ENCODE data around the gene PARP6.
A peak's percentile ranks its signal among the peaks of the same experiment; 100 is the strongest.
"Not testable (repeated sequence)": the region's sequence is repeated elsewhere in the genome, so short reads cannot be mapped to it uniquely, and the experiment has no call there.

PARP6 gene

DNA sequence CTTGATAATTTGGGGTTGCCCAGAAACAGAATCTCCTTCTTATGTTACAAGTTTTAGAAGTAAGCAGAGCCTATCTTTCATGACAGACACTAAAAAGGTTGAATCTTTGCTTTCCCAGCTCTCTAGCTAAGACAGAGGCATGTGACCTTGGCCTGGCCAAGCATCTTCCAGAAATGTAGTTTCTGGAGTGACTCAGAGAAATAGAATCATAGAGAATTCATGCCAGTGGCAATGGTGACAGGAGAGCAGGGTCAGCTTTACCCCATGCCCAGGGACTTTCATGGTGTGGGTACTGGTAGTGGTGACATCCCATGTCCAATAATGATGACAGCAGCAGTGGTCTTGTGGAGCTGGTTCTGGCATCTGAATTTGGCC is 4.0 kb upstream of the PARP6 start:
- no peak for DNase-seq

DNA sequence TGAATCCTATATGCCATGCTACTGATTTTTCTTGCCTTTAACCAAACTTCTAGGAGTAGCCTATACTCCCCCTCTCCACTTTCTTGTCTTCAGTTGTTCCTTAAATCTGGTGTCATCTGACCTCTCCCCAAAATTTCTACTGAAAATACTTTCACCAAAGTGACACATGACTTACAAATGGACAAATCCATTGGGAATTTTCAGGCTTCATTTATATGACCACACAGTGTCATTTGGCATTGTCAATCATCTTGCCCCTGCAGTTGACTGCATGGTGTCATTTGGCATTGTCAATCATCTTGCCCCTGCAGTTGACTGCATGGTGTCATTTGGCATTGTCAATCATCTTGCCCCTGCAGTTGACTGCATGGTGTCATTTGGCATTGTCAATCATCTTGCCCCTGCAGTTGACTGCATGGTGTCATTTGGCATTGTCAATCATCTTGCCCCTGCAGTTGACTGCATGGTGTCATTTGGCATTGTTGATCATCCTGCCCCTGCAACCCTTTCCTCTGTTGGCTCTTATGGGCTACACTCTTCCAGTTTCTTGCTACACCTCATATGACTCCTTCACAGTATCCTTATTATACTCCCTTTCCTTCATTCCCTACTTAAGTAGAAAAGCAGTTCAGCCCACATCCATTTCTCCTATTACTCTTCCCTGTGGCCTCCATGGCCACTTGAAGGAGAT is 3.4 kb upstream of the PARP6 start:
- not testable (repeated sequence) for DNase-seq

GRCh38 chr15:72272997-72273352 is 621 bp upstream of the PARP6 start:
- DNase-seq, result no peak

DNA sequence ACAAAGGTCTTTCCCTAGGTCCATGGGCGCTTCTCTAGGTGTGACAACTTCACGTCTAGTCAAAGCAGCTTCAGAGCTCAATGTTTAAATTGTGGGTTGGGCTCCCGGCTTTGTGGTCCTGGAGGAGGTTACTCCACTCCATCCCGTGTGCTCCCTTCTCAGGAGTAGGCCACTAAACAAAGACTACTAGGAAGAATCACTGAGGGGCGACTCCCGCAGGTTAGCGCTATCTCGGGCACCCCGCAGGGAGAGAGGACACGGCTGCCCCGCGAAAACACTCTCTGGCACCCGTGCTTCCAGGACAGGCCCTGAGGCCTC is 500 bp downstream of the PARP6 start:
- no peak for DNase-seq

DNA sequence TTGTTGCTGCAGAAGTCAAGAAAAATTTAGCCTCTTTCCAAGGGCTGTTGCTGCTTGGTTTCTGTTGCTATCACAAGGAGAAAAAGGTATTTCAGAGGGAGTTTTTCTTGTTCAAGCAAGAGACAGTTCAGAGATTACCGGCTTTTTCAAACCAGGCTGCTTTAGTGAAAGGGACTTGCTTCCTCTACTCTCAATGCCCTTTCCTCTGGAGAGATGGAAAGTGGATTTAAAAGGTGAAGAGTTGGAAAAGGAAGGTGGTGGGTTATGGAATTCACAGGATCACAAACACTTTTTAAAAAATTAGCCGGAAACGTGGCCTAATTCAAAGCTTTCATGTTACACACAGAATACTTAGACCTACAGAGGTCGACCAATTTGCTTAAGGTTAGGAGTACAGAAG is 1.1 kb downstream of the PARP6 start:
- DNase-seq, result no peak

- no peak for DNase-seq
Measured at GRCh38 chr15:72269739-72270138, 2.6 kb downstream of the PARP6 start.

DNA sequence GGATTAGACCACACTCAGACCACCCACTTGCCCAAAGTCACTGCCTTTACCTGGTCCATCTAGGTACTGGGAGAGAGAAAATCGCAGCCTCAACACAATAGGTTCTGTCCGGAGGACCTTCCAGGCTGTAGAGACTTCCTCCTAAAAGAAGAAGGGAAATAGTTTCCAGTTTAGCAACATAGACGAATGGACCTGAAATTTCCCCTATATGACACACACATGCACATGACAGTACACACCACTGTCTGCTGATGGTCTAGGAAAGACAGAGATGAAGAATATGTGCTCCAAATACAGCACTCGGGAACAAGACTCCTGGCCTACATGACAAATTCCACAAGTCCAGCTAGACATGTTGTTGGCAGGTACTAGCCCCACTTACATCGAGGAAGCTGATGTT is 7.3 kb downstream of the PARP6 start:
- DNase-seq, result no peak

DNA sequence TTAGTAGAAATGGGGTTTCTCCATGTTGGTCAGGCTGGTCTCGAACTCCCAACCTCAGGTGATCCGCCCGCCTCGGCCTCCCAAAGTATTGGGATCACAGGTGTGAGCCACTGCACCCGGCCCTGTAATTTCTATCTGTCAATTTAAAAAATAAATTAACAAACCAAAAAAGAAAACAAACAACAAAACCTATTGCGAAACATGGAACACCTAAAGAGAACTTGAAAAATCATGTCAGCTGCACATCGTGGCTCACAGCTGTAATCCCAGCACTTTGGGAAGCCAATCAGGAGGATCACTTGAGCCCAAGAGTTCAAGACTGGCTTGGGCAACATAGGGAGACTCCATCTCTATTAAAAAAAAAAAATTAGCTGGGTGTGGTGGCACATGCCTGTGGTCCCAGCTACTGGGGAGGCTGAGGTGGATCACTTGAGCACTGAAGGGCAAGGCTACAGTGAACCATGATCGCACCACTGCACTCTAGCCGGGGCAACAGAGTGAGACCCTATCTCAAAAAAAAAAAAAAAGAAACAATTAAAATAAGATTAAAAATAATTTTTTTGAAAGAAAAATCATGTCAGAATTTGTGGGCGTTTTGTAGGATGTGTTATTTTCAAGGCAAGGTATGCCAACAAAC is 19.6 kb downstream of the PARP6 start:
- no peak for DNase-seq

DNA sequence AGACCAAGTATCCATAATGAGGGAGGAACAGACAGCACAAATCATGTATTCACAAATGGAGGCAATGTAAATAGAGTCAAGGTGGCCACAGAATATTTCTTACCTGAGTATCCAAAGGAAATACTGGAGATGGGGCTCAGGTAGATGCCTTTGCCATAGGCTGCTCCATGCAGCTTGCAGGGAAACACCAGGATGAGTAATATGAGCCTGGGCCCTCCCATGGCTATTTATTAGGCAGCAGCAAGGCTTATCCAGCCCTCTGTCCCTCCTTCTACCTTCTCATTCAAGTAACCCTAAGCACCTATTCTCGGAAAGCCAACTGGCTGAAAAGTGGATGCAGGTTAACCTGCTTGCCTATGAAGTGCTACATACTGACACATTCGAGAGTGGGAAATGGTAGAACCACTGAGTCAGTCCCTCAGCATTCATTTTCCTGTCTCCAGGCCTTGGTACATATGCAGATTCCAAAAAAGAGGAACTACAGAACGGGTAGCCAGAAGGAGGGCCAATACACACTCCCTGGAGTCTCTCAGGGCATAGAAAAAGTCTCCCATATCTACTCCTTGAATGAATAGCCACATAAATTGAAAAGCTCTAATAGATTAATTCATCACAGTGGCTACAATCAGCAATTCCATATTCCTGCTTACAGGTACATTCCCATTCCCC is 23.1 kb downstream of the PARP6 start:
- DNase-seq, result no peak

DNA sequence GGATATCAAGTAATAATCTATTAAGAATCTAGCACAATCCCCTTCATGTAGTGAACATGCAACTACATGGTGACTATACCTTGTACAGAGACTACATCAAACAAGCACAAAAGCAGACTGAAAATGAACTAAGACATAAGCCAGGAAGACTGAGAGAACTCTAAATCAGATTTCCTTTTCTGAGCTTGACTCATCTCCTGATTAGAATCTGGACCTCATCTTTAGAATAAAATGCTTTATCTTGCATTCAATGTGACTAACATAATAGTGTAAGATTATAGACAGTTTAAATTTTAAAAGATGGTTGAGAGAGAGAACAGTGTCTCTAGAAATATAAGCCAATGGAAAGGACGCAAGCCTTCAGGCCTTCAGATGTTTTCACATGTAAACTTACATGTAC is 23.8 kb downstream of the PARP6 start:
- no peak for DNase-seq

DNA sequence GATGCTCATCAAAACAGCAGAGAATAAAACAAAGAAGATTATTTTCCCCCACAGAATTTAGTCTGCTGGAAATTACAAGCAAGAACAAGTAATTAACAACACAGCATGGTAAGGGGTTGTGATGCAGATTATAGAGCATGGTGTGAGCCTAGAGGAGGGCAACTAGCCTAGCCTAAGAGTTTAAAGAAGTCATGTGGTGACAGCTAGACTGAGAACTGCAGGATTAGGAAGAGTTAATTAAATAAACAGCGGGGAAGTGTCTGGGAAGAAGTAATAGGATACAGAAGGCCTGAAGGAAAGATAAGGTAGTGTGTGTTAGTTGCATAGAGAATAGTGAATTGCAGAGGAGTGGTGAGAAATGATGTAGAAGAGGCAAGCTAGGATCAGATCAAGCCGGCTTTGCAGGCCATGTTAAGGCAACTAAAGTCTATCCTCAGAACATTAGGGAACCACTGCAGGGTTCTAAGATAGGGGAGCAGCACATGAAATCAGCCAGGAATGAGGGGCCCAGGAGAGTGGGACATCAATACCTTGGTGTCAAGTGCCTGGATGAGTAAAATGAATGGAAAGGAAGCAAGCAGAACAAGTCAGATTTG is 29.5 kb downstream of the PARP6 start:
- no peak for DNase-seq

DNA sequence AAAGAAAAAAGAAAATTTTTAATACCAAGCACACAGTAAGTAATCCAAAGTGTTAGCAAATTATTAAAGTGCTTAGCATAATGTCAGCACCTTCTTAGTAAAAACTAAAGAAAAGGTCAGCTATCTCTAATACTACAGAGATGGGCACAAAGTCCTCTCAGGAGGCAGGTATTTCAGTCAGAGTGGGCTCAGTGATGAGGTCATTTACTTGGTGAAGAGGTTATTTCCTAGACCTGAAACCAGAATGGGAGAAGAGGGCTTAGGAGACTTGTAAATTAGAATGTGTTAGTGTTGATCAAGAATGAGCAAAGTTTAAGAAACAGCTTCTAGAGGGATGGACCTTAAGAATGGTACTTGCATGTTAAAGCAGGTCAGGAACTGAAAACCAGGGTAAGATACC is 32.7 kb downstream of the PARP6 start:
- DNase-seq, result no peak

GRCh38 chr15:72238586-72238985 is 33.8 kb downstream of the PARP6 start:
- DNase-seq, result no peak

GRCh38 chr15:72237853-72238224 is 34.5 kb downstream of the PARP6 start:
- no peak for DNase-seq

GRCh38 chr15:72237029-72237852 is 35.1 kb downstream of the PARP6 start:
- peak; percentile 87 to 93 for DNase-seq

GRCh38 chr15:72236381-72237003 is 35.9 kb downstream of the PARP6 start:
- DNase-seq, result no peak

DNA sequence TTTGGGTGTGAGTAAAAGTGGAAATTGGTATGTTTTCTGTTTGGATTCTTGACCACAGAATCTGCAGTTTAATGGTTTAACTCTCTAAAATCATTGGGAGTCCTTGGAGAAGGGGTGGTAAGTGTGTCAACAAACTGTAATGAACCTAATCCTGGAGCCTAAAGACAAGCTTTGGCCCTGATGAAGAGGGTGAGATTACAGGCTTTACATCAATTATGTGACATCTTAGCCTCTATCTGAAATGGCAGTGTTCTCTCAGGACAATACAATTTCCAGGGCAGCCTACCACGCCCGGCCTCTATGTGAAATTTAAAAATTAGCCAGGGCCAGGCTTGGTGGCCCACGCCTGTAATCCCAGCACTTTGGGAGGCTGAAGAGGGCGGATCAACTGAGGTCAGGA is 37.1 kb downstream of the PARP6 start:
- no peak for DNase-seq

- no peak for DNase-seq
Measured at GRCh38 chr15:72233769-72234168, 38.6 kb downstream of the PARP6 start.

DNA sequence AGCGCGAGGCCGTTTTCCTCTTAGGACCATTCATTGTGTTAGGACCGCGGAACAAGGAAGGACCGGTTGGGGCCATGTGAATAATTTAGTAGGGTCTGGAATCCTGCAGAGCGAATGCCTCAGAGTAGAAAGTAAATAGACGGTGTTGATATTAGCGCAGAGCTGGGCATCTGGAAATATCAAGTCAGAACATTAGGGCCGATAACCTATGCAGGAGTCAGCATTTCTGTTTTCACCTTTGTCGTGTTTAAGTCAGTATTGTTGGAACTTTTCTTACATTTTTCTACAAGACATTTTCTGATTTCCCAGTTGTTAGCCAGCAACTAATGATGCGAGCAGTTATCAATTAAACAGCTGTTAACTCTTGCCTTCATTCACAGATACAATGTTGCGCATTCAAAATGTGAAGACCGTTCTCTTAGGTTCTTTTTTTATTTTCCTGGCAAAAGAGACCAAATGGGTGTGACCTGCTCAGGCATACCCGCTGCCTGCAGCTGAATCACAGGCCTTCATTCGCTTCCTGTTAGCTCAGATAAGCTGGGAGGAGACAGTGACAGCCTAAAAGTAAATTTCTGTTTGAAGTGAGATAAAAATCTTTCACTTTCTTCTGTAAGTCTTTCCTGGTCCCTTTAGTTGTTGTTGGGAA is 40.4 kb downstream of the PARP6 start:
- DNase-seq, result no peak

- peak; percentile 85 to 90 for DNase-seq
Measured at GRCh38 chr15:72231066-72231832, 41.1 kb downstream of the PARP6 start, which contains the start of gene PKM. PKM (minus strand) TSS chr15:72231190; CDS start chr15:72219097, 12,093 bp downstream.
